ENCODE measurements around the gene DNAH1.

- TF ChIP-seq EZH2phosphoT487 (IDR thresholded peaks at IDR 0.05; ENCODE audit: insufficient read depth, low read depth) (no peak), EZH2 (IDR thresholded peaks at IDR 0.05; ENCODE audit: insufficient read depth, poor library complexity, severe bottlenecking) (no peak)
These were observed 127.1 kb downstream of the DNAH1 start for GRCh38 chr3:52443268-52443610.
